Embryonic facial prominence (tissue), 1 donor: ENCODE results near the gene FKBP2.

Experiments
- DNase-seq: peaks from one replicate; pipeline ENCODE4 v3.0.0-alpha.2; 2016; ENCODE audit errors: extremely low spot score

FKBP2 gene

DNA sequence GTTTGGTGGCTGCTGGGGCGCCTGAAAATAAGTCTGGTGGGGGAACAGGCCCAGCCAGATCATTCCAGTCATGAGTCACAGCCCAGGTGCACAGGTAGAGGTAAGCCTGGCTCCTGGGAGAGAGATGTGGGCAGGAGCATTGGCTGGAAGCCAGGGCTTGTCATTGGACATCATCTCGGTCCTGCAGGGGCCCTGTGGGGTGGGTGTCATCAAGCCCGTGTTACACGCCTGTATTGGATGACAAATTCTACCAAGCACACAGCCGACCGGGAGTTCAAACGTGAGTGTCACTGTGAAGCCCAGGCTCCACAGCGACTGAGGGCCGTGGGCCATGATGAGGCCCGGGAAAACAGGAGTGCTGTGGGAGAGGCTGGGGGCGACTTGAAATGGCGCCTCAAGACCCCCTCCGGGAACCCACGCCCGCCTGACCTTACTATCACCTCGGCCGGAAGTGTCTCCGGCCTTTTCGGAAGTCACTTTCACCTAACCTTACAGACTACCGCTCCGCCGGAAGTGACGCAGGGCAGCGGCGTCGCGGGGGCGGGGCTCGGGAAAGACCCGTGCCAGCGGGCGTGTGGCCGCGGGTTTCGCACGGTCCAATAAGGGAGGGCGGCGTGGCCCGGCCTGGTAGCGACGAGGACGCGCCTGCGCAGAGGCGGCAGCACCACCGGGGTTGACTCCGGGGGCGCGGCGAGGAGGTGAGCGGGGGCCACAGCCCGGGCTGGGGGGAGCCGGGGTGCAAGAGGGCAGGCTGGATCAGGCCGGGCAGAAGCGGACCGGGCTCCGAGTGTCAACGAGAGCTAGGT lies at the start of gene FKBP2:
FKBP2 (plus strand) TSS at position 661 of the 806 bp plus-strand sequence. CDS start 1,293 bp downstream, outside the sequence.
- DNase-seq, result peak; percentile 92

DNA sequence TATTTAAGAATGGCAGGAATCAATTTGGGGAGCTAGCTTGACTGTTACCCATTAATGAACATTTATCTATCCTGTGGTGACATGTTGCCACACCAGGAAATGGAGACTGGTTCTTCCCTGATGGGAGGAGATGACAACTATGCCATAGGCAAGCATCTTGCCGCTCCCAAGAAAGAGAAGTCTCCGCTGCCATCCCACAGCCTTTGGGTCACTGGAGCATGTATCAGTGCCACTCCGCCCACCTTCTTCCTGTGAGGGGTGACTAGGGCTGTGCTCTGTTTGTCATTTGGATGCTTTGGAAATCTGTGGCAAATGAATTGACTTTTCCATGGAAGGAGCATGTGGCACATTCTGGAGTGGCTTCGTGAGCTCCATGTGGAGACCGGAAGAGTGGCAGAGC lies 48.5 kb upstream of the FKBP2 start:
- no peak for DNase-seq

- DNase-seq, result no peak
Measured at GRCh38 chr11:64196626-64197025, 44.3 kb upstream of the FKBP2 start.

DNA sequence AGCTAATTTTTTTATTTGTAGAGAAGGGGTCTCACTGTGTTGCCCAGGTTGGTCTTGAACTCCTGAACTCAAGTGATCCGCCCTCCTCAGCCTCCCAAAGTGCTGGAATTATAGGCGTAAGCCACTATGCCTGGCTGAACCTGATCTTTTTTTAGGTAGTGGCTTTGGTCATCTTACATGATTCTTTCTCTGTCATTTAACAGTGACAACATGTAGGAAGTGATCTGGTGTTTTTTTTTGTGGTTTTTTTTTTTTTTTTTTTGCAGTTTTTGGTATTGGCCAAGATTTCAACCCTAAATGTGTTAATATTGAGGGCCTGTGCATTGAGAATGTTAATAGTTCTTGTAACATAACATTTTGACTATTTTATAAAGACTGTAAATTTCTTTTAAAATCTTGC lies 42.4 kb upstream of the FKBP2 start:
- no peak for DNase-seq

DNA sequence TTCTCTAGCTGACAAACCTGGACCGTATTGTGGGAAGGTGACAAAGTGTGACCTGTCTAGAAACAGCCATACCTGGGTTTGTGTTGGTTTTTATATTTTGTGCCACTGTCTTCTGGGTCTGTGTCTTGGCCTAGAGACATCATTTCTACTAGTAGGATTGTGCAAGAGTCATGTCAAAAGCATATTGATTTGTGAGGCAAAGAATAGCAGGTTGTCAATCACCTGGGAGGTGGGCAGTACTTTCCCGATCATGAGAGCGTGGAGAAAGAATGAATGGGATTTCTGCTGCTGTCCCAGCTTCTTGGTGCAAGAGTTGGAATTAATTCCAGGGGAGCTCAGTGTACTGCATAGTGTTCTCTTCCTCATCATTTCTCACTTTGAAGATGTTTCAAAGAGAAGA lies 39.4 kb upstream of the FKBP2 start:
- DNase-seq, result no peak

- DNase-seq, result no peak
Measured at GRCh38 chr11:64202992-64203391, 37.9 kb upstream of the FKBP2 start.

- DNase-seq, result no peak
Measured at GRCh38 chr11:64203421-64204079, 37.3 kb upstream of the FKBP2 start.

DNA sequence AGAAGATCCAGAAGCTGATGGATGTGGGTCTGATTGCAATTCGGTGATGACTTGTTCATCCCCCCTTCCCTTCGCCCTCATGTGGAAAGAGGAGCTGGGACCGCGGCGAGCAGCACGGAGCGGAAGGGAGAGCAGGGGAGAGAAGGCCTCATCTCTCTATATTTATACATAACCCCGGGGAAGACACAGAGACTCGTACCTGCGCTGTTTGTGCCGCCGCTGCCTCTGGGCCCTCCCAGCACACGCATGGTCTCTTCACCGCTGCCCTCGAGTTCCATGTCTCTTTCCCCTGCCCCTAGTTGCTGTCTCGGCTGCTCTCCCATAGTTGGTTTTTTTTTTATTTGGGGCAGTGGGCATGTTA lies 36.8 kb upstream of the FKBP2 start:
- DNase-seq, result no peak

- DNase-seq, result peak; percentile 80
Measured at GRCh38 chr11:64204464-64204989, 36.4 kb upstream of the FKBP2 start.

GRCh38 chr11:64206457-64207255 lies 34.2 kb upstream of the FKBP2 start, which contains the start of gene FERMT3:
FERMT3 (plus strand) TSS chr11:64206721; CDS start chr11:64207365, 644 bp downstream.
- no peak for DNase-seq

DNA sequence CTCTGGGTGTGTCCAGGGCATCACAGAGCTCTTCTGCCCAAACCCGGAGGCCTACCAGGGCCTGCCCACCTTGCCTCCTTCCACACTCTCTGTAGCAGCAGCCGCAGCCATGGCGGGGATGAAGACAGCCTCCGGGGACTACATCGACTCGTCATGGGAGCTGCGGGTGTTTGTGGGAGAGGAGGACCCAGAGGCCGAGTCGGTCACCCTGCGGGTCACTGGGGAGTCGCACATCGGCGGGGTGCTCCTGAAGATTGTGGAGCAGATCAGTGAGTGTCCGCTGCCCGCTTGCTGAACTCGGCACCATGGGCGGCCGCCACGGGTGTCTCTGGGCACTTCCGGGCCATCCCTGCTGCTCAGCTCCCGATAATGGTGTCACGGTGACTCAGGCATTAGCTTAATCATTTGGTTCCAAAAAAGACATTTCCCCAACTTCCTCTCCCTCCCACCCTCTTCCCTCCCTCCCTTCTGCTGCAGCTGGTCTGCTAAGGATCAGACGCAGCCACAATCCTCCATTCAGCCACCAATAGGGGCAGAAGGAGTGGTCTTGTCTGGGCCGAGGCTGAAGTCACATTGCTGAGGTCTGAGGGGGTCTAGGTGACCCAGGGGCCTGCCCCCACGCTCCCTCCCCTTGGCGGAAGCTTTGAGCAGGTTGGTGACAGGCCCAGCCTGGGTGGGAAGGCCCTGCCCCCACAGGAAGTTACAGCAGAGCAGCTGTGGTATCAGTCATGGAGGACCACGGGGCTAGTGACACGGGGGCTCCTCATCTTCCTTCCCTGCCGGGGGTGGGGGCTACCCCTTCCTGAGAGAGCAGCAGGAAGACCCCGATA lies 33.4 kb upstream of the FKBP2 start:
- DNase-seq, result no peak

DNA sequence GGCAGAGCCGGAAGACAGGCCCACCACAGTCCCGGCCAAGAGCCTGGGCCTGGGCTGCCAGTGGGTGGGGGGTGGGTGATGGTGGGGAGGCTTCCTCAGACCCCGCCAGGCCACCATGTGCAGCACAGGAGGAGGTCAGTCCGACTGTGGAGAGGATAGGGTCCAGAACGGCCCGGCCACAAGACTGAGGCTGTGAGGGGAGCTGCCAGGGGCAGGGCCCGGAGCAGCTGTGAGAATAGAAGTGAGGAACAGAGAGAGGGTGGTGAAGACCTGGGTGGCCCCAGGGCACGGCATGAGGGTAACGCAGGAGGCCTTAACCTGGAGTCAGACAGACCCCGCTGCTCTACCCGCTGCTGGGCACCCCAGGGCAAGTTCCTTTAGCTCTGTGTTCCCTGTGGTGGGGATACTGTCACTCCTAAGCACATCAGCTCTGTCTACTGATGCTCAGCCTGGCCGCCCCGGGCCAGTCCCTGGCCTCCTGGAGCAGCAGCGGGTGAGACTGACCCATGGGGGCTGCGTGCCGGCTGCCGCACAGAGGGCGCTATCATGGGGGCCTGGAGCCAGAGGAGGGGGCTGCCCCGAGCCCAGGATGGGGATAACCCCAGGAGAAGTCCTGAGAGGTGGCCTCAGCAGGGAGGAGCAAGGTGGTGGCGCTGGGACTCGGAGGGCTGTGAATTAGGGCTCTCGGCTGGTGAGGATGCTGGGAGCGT lies 32.7 kb upstream of the FKBP2 start:
- DNase-seq, result no peak

DNA sequence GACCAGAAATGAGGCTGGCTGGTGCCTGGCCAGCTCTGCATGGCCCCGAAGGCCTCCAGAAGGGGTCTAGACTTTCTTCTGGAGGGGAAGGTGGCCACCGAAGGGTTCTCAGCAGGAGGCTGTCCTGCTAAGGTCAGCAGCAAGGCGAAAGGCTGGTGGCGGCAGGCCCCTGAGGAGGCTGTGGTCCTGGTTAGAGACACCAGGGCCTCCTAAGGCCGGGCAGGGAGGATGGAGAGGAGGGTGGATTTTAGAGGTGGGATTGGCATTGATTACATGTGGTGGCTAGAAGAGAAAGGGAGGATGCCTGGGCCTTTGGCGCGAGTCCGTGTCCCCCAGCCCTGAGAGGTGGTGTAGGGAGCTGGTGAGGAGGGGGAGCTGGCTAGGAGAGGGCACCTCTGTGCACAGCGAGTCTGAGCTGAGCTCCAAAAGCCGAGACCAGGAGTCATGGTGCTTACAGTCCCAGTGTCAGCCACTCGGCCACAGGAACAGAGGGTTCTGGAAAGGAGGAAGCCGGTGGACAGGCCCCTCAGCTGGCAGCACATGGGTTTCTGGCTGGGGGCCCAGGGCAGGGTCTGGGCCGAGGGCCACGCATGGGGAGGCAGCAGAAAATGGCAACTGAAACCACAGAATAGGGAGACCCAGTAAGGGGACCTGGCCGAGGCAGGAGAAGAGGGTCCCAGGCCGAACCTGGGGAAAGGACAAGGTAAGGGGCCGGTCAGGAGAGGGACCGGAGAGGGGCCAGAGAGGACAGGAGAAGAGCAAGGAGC lies 31.9 kb upstream of the FKBP2 start:
- no peak for DNase-seq

GRCh38 chr11:64209563-64209843 lies 31.4 kb upstream of the FKBP2 start:
- no peak for DNase-seq

- no peak for DNase-seq
Measured at GRCh38 chr11:64210301-64211020, 30.4 kb upstream of the FKBP2 start.

DNA sequence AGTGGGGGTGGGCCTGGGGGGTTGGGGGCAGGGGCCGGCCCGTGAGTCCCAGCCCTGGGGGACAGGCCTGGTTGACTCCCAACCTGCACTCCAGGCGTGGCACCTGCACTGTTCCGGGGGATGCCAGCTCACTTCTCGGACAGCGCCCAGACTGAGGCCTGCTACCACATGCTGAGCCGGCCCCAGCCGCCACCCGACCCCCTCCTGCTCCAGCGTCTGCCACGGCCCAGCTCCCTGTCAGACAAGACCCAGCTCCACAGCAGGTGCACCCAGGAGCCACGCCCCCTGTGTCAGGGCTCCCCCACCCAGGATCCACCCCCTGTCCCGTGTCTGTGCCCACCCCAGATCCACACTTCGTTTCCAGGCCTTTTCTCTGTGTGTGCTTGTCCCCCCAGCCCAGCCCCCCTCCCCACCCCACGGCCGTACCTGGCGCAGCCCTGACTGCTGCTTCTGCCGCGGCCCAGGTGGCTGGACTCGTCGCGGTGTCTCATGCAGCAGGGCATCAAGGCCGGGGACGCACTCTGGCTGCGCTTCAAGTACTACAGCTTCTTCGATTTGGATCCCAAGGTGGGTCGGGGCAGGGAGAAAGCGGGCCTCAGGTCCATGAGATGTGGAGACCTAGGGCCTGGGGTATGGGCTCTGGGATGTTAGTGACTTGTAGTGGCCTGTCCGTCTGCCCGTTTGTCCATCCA lies 29.6 kb upstream of the FKBP2 start:
- no peak for DNase-seq

GRCh38 chr11:64216879-64217278 lies 24.0 kb upstream of the FKBP2 start:
- no peak for DNase-seq

DNA sequence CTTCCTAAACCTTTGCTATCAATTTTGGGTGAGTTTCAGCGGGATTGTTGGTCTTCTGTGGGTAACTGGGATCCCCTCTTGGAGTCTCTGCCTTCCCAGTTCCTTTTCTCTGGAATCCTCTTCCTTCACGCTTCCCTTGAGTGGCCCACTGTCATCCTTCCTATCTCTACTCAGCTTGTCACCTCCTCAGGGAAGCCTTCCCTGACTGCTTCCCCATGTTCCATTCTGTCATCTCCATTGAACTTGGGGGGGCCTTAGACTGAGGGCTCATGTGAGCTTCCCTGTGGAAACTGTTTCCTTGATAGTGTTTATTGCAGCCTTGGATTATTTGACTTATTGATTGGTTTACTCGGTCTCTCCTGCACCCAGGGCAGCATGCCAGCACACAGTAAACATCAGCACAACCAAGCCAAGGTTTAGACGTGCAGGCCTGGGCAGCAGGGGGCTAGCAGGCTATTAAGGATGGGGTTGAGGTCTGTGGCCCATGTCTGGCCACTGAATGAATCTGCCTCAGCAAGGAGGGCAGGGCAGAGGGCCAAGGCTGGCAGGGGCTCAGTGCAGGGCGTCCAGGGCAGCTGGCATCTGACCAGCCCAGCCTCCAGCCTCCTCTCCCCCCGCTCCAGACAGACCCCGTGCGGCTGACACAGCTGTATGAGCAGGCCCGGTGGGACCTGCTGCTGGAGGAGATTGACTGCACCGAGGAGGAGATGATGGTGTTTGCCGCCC lies 22.1 kb upstream of the FKBP2 start:
- no peak for DNase-seq
